Retinal pigment epithelial cell (primary cell): ENCODE results near the gene CTNNBL1.
A peak's percentile ranks its signal among the peaks of the same experiment; 100 is the strongest.

Source experiments
- DNase-seq: peaks from one replicate; pipeline ENCODE4 v3.0.0-alpha.2; 2010; ENCODE audit warnings: low read depth
- H3K4me3 ChIP-seq: 2 replicates; pipeline ENCODE4 v1.5.1; 2011; ENCODE audit warnings: mild to moderate bottlenecking, low read length, control low read depth, moderate library complexity
- CTCF ChIP-seq: conservative IDR thresholded peaks from 2 replicates; pipeline ENCODE4 v1.5.1; 2011; ENCODE audit warnings: low read depth, low read length, control low read depth, inconsistent platforms

Gene CTNNBL1, protein sequence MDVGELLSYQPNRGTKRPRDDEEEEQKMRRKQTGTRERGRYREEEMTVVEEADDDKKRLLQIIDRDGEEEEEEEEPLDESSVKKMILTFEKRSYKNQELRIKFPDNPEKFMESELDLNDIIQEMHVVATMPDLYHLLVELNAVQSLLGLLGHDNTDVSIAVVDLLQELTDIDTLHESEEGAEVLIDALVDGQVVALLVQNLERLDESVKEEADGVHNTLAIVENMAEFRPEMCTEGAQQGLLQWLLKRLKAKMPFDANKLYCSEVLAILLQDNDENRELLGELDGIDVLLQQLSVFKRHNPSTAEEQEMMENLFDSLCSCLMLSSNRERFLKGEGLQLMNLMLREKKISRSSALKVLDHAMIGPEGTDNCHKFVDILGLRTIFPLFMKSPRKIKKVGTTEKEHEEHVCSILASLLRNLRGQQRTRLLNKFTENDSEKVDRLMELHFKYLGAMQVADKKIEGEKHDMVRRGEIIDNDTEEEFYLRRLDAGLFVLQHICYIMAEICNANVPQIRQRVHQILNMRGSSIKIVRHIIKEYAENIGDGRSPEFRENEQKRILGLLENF

GRCh38 chr20:37693635-37694626 lies at the start of gene CTNNBL1:
Gene CTNNBL1 (plus strand): TSS chr20:37694030. CDS start chr20:37694123, 93 bp downstream.
- no peak for TF ChIP-seq CTCF
- peak; percentile 83 for DNase-seq
- H3K4me3 ChIP-seq = peak within 1 kb of the TSS; percentile 93

- DNase-seq = no peak
- no peak overlapping the region for H3K4me3 ChIP-seq
- no peak for TF ChIP-seq CTCF
Observed at GRCh38 chr20:37644605-37645004, 49.2 kb upstream of the CTNNBL1 start.

- no peak for TF ChIP-seq CTCF
- no peak for DNase-seq
- H3K4me3 ChIP-seq = no peak overlapping the region
Observed at GRCh38 chr20:37647946-37648345, 45.9 kb upstream of the CTNNBL1 start.

DNA sequence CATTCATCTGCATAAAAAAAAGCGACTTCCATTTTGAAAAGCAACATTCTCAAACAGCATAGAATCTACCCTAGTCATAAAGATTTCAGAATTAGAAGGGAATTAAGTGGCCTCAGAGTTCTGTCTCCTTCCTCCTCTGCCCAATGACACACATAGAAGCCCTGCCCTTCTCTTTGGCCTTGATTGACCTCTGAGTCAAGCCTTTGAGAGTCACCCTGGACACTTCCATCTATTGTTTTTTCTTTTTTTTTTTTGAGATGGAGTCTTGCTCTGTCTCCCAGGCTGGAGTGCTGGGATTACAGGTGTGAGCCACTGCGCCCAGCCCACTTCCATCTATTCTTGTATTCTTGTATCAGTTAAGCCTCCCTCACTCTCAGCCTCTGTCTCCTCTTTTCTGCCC lies 44.8 kb upstream of the CTNNBL1 start:
- DNase-seq = no peak
- no peak overlapping the region for H3K4me3 ChIP-seq
- no peak for TF ChIP-seq CTCF

- DNase-seq = peak; percentile 16
- no peak overlapping the region for H3K4me3 ChIP-seq
- TF ChIP-seq CTCF = no peak
Observed at GRCh38 chr20:37649676-37650370, 44.0 kb upstream of the CTNNBL1 start.

- DNase-seq = no peak
- TF ChIP-seq CTCF = no peak
- H3K4me3 ChIP-seq = no peak overlapping the region
Observed at GRCh38 chr20:37650661-37651060, 43.2 kb upstream of the CTNNBL1 start.
